Fibroblast of peridontal ligament (primary cell): ENCODE data around the gene AFAP1.

Experiments
- DNase-seq: peaks from one replicate; pipeline ENCODE4 v3.0.0-alpha.2; 2010; ENCODE audit errors: extremely low read depth

The AFAP1 gene

DNA sequence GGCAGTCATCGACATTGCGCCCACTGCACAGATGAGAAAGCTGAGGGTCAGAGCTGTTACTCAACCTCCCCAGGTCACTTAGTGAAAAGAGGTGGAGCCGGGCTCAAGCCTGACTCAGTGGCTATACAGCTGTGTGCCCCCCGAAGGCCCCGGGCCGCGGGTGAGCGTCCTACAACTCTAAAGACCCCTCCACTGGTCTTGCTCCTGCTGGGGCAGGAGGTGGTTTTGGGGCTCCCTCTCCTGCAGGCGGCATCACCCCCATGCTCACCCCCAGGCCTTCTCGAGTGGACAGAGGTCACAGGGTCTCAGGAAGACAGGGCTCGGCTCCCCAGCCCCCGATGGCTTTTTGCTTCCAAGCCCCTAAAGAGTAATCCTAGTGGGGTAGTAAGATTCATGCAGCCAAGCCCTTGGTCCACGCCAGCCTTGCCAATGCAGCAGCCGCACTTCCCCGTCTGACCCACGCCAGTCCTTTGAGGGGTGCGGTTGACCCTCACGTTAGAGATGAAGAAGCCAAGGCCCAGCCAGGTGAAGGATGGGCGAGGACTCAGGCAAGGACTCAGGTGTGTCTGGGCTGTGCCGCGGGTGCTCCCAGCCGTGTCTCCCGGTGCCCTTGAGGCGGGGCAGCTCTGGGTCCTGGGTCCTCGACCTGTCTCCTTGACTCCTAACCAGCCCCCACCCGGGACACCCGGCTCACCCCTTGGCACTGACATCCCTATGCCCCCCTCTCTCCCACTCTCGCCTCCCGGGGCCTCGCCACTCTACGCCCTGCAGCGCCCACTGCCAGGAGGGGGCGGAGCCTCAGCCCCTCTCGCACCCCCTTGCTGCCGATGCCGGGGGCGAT lies 200.4 kb downstream of the AFAP1 start:
- no peak for DNase-seq

DNA sequence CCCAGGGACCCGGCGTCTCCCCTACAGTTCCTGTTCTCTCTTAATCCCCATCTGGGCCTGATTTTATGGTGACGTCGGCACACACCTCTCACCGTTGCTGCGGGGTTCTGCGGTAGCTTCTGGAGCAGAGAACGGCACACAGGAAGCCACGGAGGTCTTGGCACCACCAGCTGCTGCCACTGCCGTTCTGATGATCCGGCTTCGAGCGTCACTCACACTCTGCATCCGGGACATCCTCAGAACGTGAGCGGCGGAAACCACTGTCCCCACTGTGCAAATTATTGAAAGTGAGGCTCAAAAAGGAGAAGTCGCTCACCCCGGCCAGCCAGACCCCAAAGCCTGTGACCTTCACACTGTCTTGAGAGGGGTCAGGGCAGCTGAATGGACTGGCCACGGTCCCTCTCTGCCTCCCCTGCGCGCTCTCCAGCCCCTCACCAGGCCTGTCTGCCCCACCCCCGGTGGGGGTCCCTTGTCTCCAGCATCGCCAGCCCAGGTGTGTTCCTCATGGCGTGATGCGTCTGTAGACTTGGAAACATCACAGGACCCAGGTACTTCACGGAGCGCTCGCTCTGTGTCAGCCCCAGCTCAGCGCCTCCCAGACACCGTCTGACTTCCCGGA lies 201.1 kb downstream of the AFAP1 start:
- DNase-seq = no peak

- no peak for DNase-seq
Measured at GRCh38 chr4:7737752-7738457, 201.8 kb downstream of the AFAP1 start.

- DNase-seq = no peak
Measured at GRCh38 chr4:7737268-7737645, 202.4 kb downstream of the AFAP1 start.

- no peak for DNase-seq
Measured at GRCh38 chr4:7736436-7737267, 203.0 kb downstream of the AFAP1 start.

- no peak for DNase-seq
Measured at GRCh38 chr4:7735961-7736360, 203.7 kb downstream of the AFAP1 start.

DNA sequence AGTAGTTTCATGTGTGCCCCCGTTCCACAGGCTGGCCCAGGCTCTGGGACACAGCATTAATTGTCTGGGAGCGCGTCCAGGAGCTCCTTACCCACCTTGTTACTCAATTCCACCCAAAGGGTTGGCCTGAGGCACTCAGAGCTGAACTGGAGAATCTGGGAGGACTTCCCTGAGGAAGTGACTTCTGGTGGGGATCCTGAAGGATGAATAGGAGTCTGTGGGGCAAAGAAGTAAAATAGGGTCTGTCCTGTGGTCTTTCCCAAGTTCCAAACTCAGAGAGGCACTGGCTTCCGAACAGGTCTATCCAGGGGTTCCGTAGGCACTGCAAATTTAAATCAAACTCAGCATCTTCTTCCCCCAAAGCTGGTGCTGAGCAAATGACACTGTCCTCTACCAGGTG lies 204.3 kb downstream of the AFAP1 start:
- no peak for DNase-seq

DNA sequence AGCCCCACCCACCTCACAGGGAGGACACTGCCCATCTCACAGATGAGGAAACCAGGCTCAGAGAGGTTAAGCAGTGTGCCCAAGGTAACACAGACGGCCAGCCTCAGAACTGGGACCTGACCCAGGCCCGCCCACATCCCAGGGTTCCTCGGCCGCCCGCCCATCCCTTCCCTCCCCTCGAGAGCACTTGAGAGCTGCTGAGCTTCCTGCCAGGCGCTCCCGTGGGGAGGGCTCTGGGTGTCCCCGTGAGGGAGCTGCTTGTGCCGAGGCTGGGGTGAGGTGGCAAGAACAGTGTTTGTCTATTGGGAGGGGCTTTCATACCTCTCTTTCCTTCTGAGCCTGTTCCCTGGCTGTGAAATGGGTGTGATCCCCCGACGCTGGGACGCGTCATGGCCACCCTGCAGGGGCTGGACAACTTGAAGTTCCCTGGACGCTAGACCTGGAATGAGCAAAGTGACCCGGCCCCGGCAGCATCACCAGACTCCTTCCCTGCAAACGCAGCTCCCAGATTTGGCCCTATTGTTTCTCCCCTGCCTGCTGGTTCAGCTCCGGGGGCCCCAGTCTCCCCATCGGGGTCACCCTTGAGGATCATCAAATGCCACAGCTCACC lies 204.9 kb downstream of the AFAP1 start:
- no peak for DNase-seq

- no peak for DNase-seq
Measured at GRCh38 chr4:7733801-7734650, 205.6 kb downstream of the AFAP1 start.

GRCh38 chr4:7733201-7733600 lies 206.5 kb downstream of the AFAP1 start:
- no peak for DNase-seq

DNA sequence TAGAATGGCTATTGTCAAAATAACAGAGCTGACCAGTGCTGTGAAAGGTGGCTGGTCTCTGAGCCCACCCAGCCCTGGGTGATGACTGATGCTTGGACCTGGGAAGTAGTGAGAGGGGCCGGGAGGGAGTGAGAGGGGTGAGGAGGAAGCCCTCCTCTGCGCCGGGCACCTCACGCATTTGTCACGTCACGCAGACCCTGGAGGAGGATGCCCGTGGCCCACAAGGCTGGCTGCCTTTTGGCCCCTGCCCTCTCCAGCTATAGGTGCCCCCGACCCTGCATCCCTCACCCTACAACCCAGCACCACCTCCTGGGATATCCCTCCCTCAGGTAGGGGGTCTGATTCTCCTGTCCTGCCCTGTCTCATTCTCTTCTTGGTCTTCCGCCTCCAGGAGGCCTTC lies 207.4 kb downstream of the AFAP1 start:
- DNase-seq = no peak

GRCh38 chr4:7731437-7731836 lies 208.2 kb downstream of the AFAP1 start:
- no peak for DNase-seq

DNA sequence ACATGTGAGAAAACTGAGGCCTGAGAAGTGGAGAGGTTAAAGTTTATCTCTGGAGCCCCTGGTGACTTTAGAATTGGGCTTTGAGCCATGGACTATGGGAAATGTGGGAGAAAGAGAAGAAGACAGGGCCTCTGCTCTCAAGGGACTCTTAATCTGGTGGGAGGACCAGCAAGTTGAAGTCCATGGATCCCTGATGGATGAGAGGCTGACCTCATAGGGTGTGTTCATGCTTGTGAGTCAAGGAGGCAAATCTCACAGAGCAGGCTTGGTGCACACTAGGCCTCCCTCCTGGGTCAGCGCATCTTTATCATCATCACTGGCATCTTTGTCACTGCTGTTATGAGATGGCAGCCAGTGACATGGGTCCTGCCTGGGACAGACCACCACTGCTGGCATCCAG lies 211.9 kb downstream of the AFAP1 start:
- DNase-seq = peak; percentile 9

DNA sequence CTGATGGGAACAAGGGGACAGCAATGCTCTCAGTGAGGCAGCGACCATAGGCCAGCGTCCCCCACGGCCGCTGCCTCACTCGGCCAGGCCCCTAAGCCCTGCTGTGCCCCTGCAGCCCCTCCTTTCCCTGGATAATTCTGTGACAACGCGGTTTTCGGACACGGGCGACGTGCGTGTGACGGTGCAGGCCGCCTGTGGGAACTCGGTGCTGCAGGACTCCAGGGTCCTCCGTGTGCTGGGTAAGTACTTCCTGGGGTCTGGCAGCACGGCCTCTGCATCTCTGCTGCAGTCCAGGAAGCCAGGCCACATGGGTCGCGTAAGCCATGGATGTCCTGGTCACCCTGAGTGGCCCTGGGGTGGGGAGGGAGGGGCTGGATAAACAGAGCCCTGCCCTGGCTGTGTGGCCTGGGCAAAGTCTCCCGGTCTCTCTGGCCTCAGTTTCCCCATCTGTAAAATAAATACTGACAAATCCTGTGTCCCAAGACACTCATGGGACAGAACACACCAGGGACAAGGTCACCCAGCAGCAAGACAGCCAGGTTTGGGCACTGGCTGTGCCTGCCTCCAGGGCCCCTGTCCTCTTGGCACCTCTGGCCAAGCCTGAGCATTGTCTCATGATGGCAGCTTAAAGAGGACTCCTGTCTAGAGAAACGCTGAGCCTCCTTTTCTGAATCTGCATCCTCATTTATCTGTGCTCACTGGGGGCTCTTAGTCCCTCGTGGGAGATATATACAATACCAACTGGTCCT lies 212.8 kb downstream of the AFAP1 start:
- DNase-seq = no peak

- DNase-seq = peak; percentile 37
Measured at GRCh38 chr4:7725951-7726350, 213.7 kb downstream of the AFAP1 start.

DNA sequence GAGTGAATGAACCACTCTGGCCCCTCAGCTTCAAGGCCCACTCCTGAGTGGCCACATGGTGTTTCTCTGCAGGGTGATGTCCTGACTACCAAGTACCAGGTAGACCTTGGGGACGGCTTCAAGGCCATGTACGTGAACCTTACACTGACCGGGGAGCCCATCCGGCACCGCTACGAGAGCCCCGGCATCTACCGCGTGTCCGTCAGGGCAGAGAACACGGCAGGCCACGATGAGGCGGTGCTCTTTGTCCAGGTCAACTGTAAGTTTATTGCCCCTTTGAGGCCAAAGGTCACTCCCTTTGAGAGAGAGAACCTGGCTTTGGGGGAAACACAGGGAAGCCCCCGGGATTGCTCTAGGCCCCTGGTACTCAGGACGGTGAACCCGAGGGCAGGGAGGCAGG lies 216.0 kb downstream of the AFAP1 start:
- DNase-seq = no peak

GRCh38 chr4:7722766-7723387 lies 216.8 kb downstream of the AFAP1 start:
- DNase-seq = peak; percentile 18

GRCh38 chr4:7721984-7722551 lies 217.6 kb downstream of the AFAP1 start:
- DNase-seq = peak; percentile 4
